DMS53 treated with DMSO at 0.1 percent for 48 hours (cell line): ENCODE measurements around the gene RAD23A.

Experiments used
- DNase-seq: peaks from one replicate; lab custom pipeline; 2025; ENCODE audit not compliant: unreplicated experiment; lab: John Stamatoyannopoulos, UW

The RAD23A gene

GRCh38 chr19:12984143-12984627 lies 38.5 kb downstream of the RAD23A start:
- DNase-seq: no peak

- DNase-seq: no peak
Measured at GRCh38 chr19:12984683-12985048, 39.0 kb downstream of the RAD23A start.

- DNase-seq: peak; percentile 18
Measured at GRCh38 chr19:12985049-12985776, 39.6 kb downstream of the RAD23A start.

GRCh38 chr19:12986726-12987125 lies 41.1 kb downstream of the RAD23A start:
- DNase-seq: no peak

GRCh38 chr19:12987190-12987589 lies 41.5 kb downstream of the RAD23A start:
- no peak for DNase-seq

- DNase-seq: no peak
Measured at GRCh38 chr19:12987781-12988180, 42.1 kb downstream of the RAD23A start.

- no peak for DNase-seq
Measured at GRCh38 chr19:12990431-12990830, 44.8 kb downstream of the RAD23A start.

GRCh38 chr19:12990853-12991252 lies 45.2 kb downstream of the RAD23A start:
- DNase-seq: no peak

- DNase-seq: no peak
Measured at GRCh38 chr19:12991296-12991695, 45.6 kb downstream of the RAD23A start.

GRCh38 chr19:12992729-12993128 lies 47.1 kb downstream of the RAD23A start:
- no peak for DNase-seq

GRCh38 chr19:12993562-12993961 lies 47.9 kb downstream of the RAD23A start:
- DNase-seq: no peak

GRCh38 chr19:12994701-12995595 lies 49.3 kb downstream of the RAD23A start, which contains the start of gene NFIX:
TSS of gene NFIX (plus strand) at chr19:12995475. CDS start at chr19:12995838, 363 bp downstream.
- no peak for DNase-seq

GRCh38 chr19:12995596-12996405 lies 50.1 kb downstream of the RAD23A start:
- no peak for DNase-seq

GRCh38 chr19:12996406-12997094 lies 50.9 kb downstream of the RAD23A start:
- no peak for DNase-seq

- no peak for DNase-seq
Measured at GRCh38 chr19:12997179-12997966, 51.7 kb downstream of the RAD23A start.

- no peak for DNase-seq
Measured at GRCh38 chr19:12997967-12998940, 52.6 kb downstream of the RAD23A start.

GRCh38 chr19:13001166-13001501 lies 55.5 kb downstream of the RAD23A start:
- no peak for DNase-seq

- DNase-seq: no peak
Measured at GRCh38 chr19:13001502-13002165, 56.0 kb downstream of the RAD23A start.
